ENCODE results near the gene EXPH5. TPM values are rescaled to one million over a fixed set of nuclear protein-coding genes. Genes with fewer than 3 reads are reported as not detected.

The EXPH5 gene
- total RNA-seq, 5 donors from 2014 or later (not counting 1 experiment from before 2014, with no cell fraction given), result 3.3 to 4.1 (median 4.0) TPM

GRCh38 chr11:108618529-108618928, 25.0 kb upstream of the EXPH5 start:
- no CpG with 5 or more reads among the region's 1 CpG for WGBS (ENCODE audit: insufficient coverage)
- Mint-ChIP-seq H3K9me3 (no peaks in the 10 kb centered on the region), H3K4me1 (no peaks in the 10 kb centered on the region), H3K27me3 (peaks cover 6 to 18% of the 10 kb centered on the region in 2 donors), H3K4me3 (no peak overlapping the region), H3K36me3 (no peaks in the 10 kb centered on the region), H3K27ac (no peak overlapping the region)
- Histone ChIP-seq H3K36me3 (ENCODE audit: control insufficient read depth in 2 of 2, extremely low read depth in 1 of 2, insufficient read depth in 1 of 2, low read length in 1 of 2) (no peaks in the 10 kb centered on the region), H3K27me3 (replicated peaks in 1 of 2; ENCODE audit: control insufficient read depth in 2 of 2, extremely low read depth in 1 of 2, insufficient read depth in 2 of 2, low read length in 1 of 2) (peaks cover 0 to 4% of the 10 kb centered on the region in 2 experiments), H3K4me1 (ENCODE audit: control insufficient read depth in 1 of 2, extremely low read depth in 1 of 2, insufficient read depth in 2 of 2, low read length in 2 of 2) (no peaks in the 10 kb centered on the region), H3K9me3 (no peaks in the 10 kb centered on the region), H3K27ac (ENCODE audit: low read length) (no peak overlapping the region), H3K4me3 (ENCODE audit: control insufficient read depth in 1 of 2, extremely low read depth in 1 of 2, low read length in 1 of 2) (no peak overlapping the region)
- DNase-seq, result no peak
- ChIA-PET CTCF (no interaction called here), POLR2A (interaction anchor here in 1 of 2 donors (0.5 kb wide), 1 partner anchor 53 kb away, joined by 3 read pairs; no protein-coding TSS in a partner anchor)
- ATAC-seq (replicated peaks in 1 of 4), result no peak

GRCh38 chr11:108617055-108617454, 23.5 kb upstream of the EXPH5 start:
- no peaks in the 10 kb centered on the region for H3K4me1 Mint-ChIP-seq
- no peak overlapping the region for H3K27ac ChIP-seq (ENCODE audit: low read length)
- no peaks in the 10 kb centered on the region for H3K9me3 Mint-ChIP-seq
- H3K36me3 Mint-ChIP-seq, result no peaks in the 10 kb centered on the region
- no peaks in the 10 kb centered on the region for H3K36me3 ChIP-seq (ENCODE audit: control insufficient read depth in 2 of 2, extremely low read depth in 1 of 2, insufficient read depth in 1 of 2, low read length in 1 of 2)
- ChIA-PET CTCF (no interaction called here), POLR2A (interaction anchor here in 1 of 2 donors (0.6 kb wide), 1 partner anchor 71 kb away, joined by 4 read pairs; no protein-coding TSS in a partner anchor)
- DNase-seq, result no peak
- peaks cover 6 to 18% of the 10 kb centered on the region in 2 donors for H3K27me3 Mint-ChIP-seq
- H3K4me1 ChIP-seq (ENCODE audit: control insufficient read depth in 1 of 2, extremely low read depth in 1 of 2, insufficient read depth in 2 of 2, low read length in 2 of 2), result no peaks in the 10 kb centered on the region
- 100% methylated on average over 2 of the region's 4 CpGs for WGBS (ENCODE audit: insufficient coverage)
- no peak overlapping the region for H3K4me3 Mint-ChIP-seq
- ATAC-seq (replicated peaks in 1 of 4), result no peak
- H3K27ac Mint-ChIP-seq, result no peak overlapping the region
- peaks cover 0 to 8% of the 10 kb centered on the region in 2 experiments for H3K27me3 ChIP-seq (replicated peaks in 1 of 2; ENCODE audit: control insufficient read depth in 2 of 2, extremely low read depth in 1 of 2, insufficient read depth in 2 of 2, low read length in 1 of 2)
- H3K4me3 ChIP-seq (ENCODE audit: control insufficient read depth in 1 of 2, extremely low read depth in 1 of 2, low read length in 1 of 2), result no peak overlapping the region
- no peaks in the 10 kb centered on the region for H3K9me3 ChIP-seq

GRCh38 chr11:108616549-108616948, 23.0 kb upstream of the EXPH5 start:
- POLR2A ChIA-PET, result interaction anchor here in 1 of 2 donors (0.6 kb wide), 1 partner anchor 71 kb away, joined by 4 read pairs; no protein-coding TSS in a partner anchor
- no peak overlapping the region for H3K4me3 ChIP-seq (ENCODE audit: control insufficient read depth in 1 of 2, extremely low read depth in 1 of 2, low read length in 1 of 2)
- CTCF ChIA-PET, result no interaction called here
- H3K9me3 ChIP-seq, result no peaks in the 10 kb centered on the region
- no peaks in the 10 kb centered on the region for H3K36me3 ChIP-seq (ENCODE audit: control insufficient read depth in 2 of 2, extremely low read depth in 1 of 2, insufficient read depth in 1 of 2, low read length in 1 of 2)
- no peak for ATAC-seq (replicated peaks in 1 of 4)
- Mint-ChIP-seq H3K27ac (no peak overlapping the region), H3K4me3 (no peak overlapping the region), H3K9me3 (no peaks in the 10 kb centered on the region), H3K36me3 (no peaks in the 10 kb centered on the region), H3K27me3 (peaks cover 6 to 16% of the 10 kb centered on the region in 2 donors), H3K4me1 (no peaks in the 10 kb centered on the region)
- H3K27ac ChIP-seq (ENCODE audit: low read length), result no peak overlapping the region
- DNase-seq, result no peak
- H3K4me1 ChIP-seq (ENCODE audit: control insufficient read depth in 1 of 2, extremely low read depth in 1 of 2, insufficient read depth in 2 of 2, low read length in 2 of 2), result no peaks in the 10 kb centered on the region
- peaks cover 0 to 10% of the 10 kb centered on the region in 2 experiments for H3K27me3 ChIP-seq (replicated peaks in 1 of 2; ENCODE audit: control insufficient read depth in 2 of 2, extremely low read depth in 1 of 2, insufficient read depth in 2 of 2, low read length in 1 of 2)
- no CpG with 5 or more reads among the region's 3 CpGs for WGBS (ENCODE audit: insufficient coverage)

GRCh38 chr11:108614086-108614485, 20.5 kb upstream of the EXPH5 start:
- no peak for DNase-seq
- ATAC-seq (replicated peaks in 1 of 4), result no peak
- Mint-ChIP-seq H3K4me1 (no peaks in the 10 kb centered on the region), H3K27me3 (peaks cover 2 to 4% of the 10 kb centered on the region in 2 donors), H3K4me3 (no peak overlapping the region), H3K36me3 (no peaks in the 10 kb centered on the region), H3K9me3 (no peaks in the 10 kb centered on the region), H3K27ac (no peak overlapping the region)
- no peaks in the 10 kb centered on the region for H3K9me3 ChIP-seq
- CTCF ChIA-PET, result no interaction called here
- POLR2A ChIA-PET, result no interaction called here
- peaks cover 0 to 10% of the 10 kb centered on the region in 2 experiments for H3K27me3 ChIP-seq (replicated peaks in 1 of 2; ENCODE audit: control insufficient read depth in 2 of 2, extremely low read depth in 1 of 2, insufficient read depth in 2 of 2, low read length in 1 of 2)
- H3K27ac ChIP-seq (ENCODE audit: low read length), result no peak overlapping the region
- H3K4me3 ChIP-seq (ENCODE audit: control insufficient read depth in 1 of 2, extremely low read depth in 1 of 2, low read length in 1 of 2), result no peak overlapping the region
- WGBS (ENCODE audit: insufficient coverage), result no CpG with 5 or more reads among the region's 3 CpGs
- no peaks in the 10 kb centered on the region for H3K4me1 ChIP-seq (ENCODE audit: control insufficient read depth in 1 of 2, extremely low read depth in 1 of 2, insufficient read depth in 2 of 2, low read length in 2 of 2)
- no peaks in the 10 kb centered on the region for H3K36me3 ChIP-seq (ENCODE audit: control insufficient read depth in 2 of 2, extremely low read depth in 1 of 2, insufficient read depth in 1 of 2, low read length in 1 of 2)

- Mint-ChIP-seq H3K27ac (no peak overlapping the region), H3K4me3 (no peak overlapping the region), H3K4me1 (no peaks in the 10 kb centered on the region), H3K9me3 (no peaks in the 10 kb centered on the region), H3K27me3 (peaks cover 3 to 6% of the 10 kb centered on the region in 2 donors), H3K36me3 (no peaks in the 10 kb centered on the region)
- no peak for ATAC-seq (replicated peaks in 1 of 4)
- Histone ChIP-seq H3K4me1 (ENCODE audit: control insufficient read depth in 1 of 2, extremely low read depth in 1 of 2, insufficient read depth in 2 of 2, low read length in 2 of 2) (no peaks in the 10 kb centered on the region), H3K9me3 (no peaks in the 10 kb centered on the region), H3K27ac (ENCODE audit: low read length) (no peak overlapping the region), H3K36me3 (ENCODE audit: control insufficient read depth in 2 of 2, extremely low read depth in 1 of 2, insufficient read depth in 1 of 2, low read length in 1 of 2) (no peaks in the 10 kb centered on the region), H3K27me3 (replicated peaks in 1 of 2; ENCODE audit: control insufficient read depth in 2 of 2, extremely low read depth in 1 of 2, insufficient read depth in 2 of 2, low read length in 1 of 2) (peaks cover 0 to 7% of the 10 kb centered on the region in 2 experiments), H3K4me3 (ENCODE audit: control insufficient read depth in 1 of 2, extremely low read depth in 1 of 2, low read length in 1 of 2) (no peak overlapping the region)
- CTCF ChIA-PET, result no interaction called here
- DNase-seq, result no peak
- WGBS (ENCODE audit: insufficient coverage), result 87% methylated on average over 2 of the region's 5 CpGs
- POLR2A ChIA-PET, result no interaction called here
These were observed 16.1 kb upstream of the EXPH5 start for GRCh38 chr11:108609682-108610081.

GRCh38 chr11:108608548-108608947, 15.0 kb upstream of the EXPH5 start:
- CTCF ChIA-PET, result no interaction called here
- DNase-seq, result no peak
- Histone ChIP-seq H3K4me3 (ENCODE audit: control insufficient read depth in 1 of 2, extremely low read depth in 1 of 2, low read length in 1 of 2) (no peak overlapping the region), H3K27ac (ENCODE audit: low read length) (no peak overlapping the region), H3K9me3 (no peaks in the 10 kb centered on the region), H3K27me3 (replicated peaks in 1 of 2; ENCODE audit: control insufficient read depth in 2 of 2, extremely low read depth in 1 of 2, insufficient read depth in 2 of 2, low read length in 1 of 2) (peaks cover 0 to 7% of the 10 kb centered on the region in 2 experiments), H3K4me1 (ENCODE audit: control insufficient read depth in 1 of 2, extremely low read depth in 1 of 2, insufficient read depth in 2 of 2, low read length in 2 of 2) (no peaks in the 10 kb centered on the region), H3K36me3 (ENCODE audit: control insufficient read depth in 2 of 2, extremely low read depth in 1 of 2, insufficient read depth in 1 of 2, low read length in 1 of 2) (no peaks in the 10 kb centered on the region)
- Mint-ChIP-seq H3K36me3 (no peaks in the 10 kb centered on the region), H3K4me1 (no peaks in the 10 kb centered on the region), H3K27me3 (peaks cover 3 to 7% of the 10 kb centered on the region in 2 donors), H3K9me3 (no peaks in the 10 kb centered on the region), H3K27ac (no peak overlapping the region), H3K4me3 (no peak overlapping the region)
- no CpG with 5 or more reads among the region's 1 CpG for WGBS (ENCODE audit: insufficient coverage)
- no peak for ATAC-seq (replicated peaks in 1 of 4)
- POLR2A ChIA-PET, result no interaction called here
